Skin epidermis (tissue), 12 donors: ENCODE results near the gene RNF152.
A peak's percentile ranks its signal among the peaks of the same experiment; 100 is the strongest.
"Not testable (repeated sequence)": the region's sequence is repeated elsewhere in the genome, so short reads cannot be mapped to it uniquely, and the experiment has no call there.

ENCODE experiments used
- H3K27ac ChIP-seq, 21 experiments: fragments of 200-600 bp; sonication (generic) in 11 of 21; one replicate each; pipeline ENCODE4 v1.5.0; 2020; ENCODE audit warnings: mild to moderate bottlenecking in 3 of 21, inconsistent platforms in 2 of 21, moderate library complexity in 2 of 21
- H3K4me3 ChIP-seq, 7 experiments: fragments of 200-600 bp; sonication (generic) in 2 of 7; one replicate each; pipeline ENCODE4 v1.5.0; 2020; ENCODE audit warnings: inconsistent platforms in 2 of 7, mild to moderate bottlenecking in 2 of 7, moderate library complexity in 1 of 7

Gene RNF152

GRCh38 chr18:61827591-61827990 is 65.2 kb downstream of the RNF152 start:
- no peak overlapping the region for H3K4me3 ChIP-seq
- no peak overlapping the region for H3K27ac ChIP-seq

DNA sequence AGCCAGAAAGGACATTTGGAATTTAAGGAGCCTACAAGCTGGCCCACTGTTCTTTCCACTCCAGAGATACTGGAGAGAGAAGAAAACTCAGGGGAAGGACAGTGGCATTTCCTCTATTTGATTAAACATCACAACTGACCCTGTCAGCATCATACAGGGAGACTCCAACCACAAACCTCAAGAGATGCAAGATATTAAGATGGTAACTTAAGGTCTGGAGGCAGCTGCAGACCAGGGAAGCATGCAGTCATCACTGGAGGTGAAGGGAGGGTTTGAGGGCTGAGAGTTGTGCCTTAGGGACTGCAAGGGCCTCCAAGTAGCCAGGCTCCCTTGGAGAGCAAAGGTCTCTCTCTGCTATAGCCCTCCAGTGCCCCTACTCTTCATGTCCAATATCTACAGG is 67.4 kb downstream of the RNF152 start:
- H3K4me3 ChIP-seq: no peak overlapping the region
- H3K27ac ChIP-seq: no peak overlapping the region

DNA sequence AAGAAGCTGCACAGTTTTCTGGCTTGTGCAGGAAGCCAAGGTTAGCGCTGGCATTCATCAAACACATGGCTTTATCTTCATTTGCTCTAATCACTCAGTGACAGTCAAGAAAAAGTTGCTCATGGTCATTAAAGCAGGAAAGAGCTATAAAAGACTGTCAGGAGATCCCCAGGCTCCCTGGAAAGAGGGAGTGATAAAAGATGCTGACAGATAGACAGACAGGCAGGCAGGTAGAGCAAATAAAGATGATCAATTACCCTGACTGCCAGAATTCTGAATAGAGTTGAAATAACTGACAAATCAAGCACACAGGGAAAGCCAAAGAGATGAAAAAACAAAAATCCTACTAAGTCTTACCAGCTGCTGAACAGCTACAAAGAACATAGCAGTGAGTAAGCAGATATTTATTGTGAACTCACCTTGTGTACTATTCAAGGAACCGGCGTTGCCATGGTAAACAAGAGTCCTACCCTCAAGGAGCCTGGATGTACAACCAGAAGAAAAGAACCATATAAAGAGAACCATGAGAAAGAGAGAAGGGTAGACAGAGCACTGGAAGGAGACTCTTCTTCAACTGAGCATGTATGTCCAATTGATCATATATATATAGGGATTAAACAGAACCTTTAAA is 68.0 kb downstream of the RNF152 start:
- Histone ChIP-seq H3K27ac (no peak overlapping the region), H3K4me3 (no peak overlapping the region)

DNA sequence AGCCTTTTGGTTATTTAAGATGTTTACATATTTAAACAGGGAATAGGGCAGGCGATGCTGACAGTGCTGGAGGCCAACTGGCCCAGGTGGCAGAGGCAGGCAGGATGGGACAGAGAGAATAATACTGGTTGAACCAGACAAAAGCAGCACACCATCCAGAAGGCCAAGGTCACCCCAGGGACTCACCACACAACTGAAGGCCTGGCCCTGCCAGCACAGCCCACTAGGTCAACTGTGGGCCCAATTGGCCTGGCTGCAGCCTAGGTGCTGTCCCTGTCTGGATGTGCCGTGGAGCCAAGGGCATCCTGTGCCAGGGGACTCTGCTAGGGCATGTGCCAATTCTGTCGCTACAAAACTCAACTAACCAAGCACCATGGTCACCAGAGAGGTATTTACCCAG is 69.2 kb downstream of the RNF152 start:
- no peak overlapping the region for H3K4me3 ChIP-seq
- no peak overlapping the region for H3K27ac ChIP-seq

DNA sequence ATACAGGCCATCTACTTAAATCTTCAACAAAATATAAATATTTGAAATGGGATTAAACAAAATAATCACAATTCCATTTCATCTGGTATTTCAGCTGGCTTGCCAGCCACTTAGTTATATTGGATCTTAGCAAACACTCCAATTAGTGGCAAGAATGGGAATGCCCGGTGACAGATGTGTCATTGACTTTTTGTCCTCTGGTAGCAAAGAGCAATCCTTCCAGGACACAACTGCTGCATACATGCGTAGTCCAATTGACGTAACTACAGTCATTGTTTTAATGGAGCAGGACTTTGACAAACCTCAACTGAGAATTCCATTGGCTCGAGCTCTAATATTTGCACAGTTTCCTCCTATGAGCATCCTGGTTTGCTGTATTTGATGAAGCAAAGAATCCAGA is 69.9 kb downstream of the RNF152 start:
- Histone ChIP-seq H3K4me3 (no peak overlapping the region), H3K27ac (no peak overlapping the region)

DNA sequence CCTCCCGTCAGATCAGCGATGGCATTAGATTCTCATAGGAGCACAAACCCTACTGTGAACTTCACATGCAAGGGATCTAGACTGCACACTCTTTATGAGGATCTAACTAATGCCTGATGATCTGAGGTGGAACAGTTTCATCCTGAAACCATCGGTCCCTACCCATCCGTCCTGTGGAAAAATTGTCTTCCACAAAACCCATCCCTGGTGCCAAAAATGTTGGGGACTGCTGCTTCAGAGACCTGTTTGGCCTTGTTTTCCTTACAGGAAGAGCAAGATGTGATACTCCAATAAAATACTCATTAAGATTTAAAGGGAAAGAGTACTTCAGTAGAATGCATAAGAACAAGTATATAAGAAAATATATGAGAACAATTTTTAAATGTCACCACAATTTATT is 71.1 kb downstream of the RNF152 start:
- Histone ChIP-seq H3K4me3 (no peak overlapping the region), H3K27ac (no peak overlapping the region)

- no peak overlapping the region for H3K27ac ChIP-seq
- H3K4me3 ChIP-seq: no peak overlapping the region
Measured at GRCh38 chr18:61820882-61821281, 71.9 kb downstream of the RNF152 start.

DNA sequence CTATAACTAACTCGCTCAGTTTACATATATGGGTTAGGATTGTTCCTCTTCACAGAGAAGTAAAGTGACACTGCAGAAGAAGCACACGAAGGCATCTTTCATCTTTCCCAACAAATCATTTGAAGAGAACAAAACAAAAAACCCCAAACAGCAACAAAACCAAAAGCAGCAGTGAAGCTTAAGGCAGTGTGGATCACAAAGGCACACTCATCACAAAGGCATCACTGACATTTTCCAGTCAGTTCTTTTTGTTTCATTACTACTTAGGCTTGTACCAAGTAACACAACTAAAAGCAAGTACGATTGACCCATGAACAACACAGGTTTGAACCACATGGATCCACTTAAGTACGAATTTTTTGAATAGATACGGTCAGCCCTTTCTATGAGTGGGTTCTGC is 75.7 kb downstream of the RNF152 start:
- H3K27ac ChIP-seq: peak overlapping the region in 1 of 21 experiments; percentile 36

GRCh38 chr18:61815885-61816470 is 76.8 kb downstream of the RNF152 start:
- no peak overlapping the region for H3K4me3 ChIP-seq
- no peak overlapping the region for H3K27ac ChIP-seq

More for the DNA sequence above, 75.7 kb downstream of the RNF152 start:
- no peak overlapping the region for H3K4me3 ChIP-seq

DNA sequence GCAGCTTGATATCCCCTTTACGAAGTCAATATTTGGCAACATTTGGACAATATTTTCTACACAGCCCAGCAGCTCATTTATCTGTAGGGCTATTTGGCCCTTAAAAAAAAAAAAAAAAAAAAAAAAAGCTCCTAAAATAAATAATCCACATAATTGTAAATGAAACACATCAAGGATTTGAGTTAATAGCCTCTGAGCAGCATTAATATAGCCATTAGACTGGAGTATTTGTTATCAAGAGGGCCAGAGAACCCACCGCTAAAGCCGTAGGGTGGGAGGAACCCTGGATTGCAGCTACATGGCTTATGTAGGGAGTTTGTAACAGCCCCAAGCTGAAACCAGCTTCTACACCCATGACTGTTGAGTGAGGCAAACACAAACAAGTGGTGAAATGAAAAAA is 84.5 kb downstream of the RNF152 start:
- no peak overlapping the region for H3K27ac ChIP-seq

DNA sequence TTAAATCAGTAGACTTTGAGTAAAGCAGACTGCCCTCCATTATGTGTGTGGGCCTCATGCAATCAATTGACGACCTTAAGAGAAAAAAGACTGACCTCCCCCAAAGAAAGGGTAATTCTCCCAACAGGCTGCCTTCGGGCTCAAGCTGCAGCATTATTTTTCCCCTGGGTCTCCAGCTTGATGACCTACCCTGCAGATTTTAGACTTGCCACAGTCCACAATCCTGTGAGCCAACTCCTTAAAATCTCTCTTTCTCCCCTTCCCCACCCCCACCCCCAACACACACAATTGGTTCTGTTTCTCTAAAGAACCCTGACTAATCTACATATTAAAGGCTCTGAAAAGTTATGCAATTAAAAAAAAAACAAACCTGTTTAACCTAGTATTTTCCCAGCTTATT is 89.4 kb downstream of the RNF152 start:
- Histone ChIP-seq H3K27ac (no peak overlapping the region), H3K4me3 (no peak overlapping the region)

More for the DNA sequence above, 84.5 kb downstream of the RNF152 start:
- H3K4me3 ChIP-seq: no peak overlapping the region

GRCh38 chr18:61797696-61798590 is 94.9 kb downstream of the RNF152 start:
- H3K4me3 ChIP-seq: no peak overlapping the region
- no peak overlapping the region for H3K27ac ChIP-seq

GRCh38 chr18:61791031-61791430 is 101.8 kb downstream of the RNF152 start:
- no peak overlapping the region for H3K4me3 ChIP-seq
- no peak overlapping the region for H3K27ac ChIP-seq

GRCh38 chr18:61787011-61787670 is 105.7 kb downstream of the RNF152 start:
- not testable (repeated sequence) for H3K4me3 ChIP-seq, H3K27ac ChIP-seq

- H3K27ac ChIP-seq: no peak overlapping the region
- H3K4me3 ChIP-seq: no peak overlapping the region
Measured at GRCh38 chr18:61785588-61785987, 107.2 kb downstream of the RNF152 start.

GRCh38 chr18:61784834-61785233 is 108.0 kb downstream of the RNF152 start:
- H3K27ac ChIP-seq: no peak overlapping the region
- H3K4me3 ChIP-seq: no peak overlapping the region

DNA sequence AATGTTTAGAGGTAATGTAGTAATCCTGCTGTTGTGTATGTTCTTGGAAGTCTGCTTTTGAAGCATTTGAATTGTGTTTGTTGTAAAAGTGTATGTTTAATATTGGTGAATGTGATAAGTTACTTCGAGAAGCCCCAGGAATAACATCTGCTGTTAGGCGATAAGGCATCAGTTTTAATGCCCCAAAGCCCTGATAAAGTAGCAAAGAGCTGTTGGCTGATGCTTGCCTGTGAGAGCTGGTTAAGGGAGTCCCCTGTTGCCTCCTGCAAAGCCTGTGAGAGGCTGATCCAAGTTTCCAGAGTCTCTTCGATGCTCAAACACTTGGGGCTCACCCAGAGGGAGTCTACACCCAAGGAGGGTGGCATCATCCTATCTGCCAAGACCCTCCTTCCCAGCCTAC is 110.3 kb downstream of the RNF152 start:
- H3K4me3 ChIP-seq: no peak overlapping the region
- no peak overlapping the region for H3K27ac ChIP-seq

DNA sequence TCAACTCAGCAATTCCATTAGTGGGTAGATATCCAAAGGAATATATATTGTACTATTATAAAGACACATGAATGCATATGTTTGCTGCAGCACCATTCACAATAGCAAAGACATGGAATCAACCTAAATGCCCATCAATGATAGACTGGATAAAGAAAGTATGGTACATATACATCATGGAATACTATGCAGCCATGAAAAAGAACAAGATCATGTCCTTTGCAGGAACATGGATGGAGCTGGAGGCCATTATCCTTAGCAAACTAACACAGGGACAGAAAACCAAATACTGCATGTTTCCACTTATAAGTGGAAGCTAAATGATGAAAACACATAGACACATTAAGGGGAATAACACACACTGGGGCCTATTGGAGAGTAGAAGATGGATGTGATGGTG is 116.6 kb downstream of the RNF152 start:
- H3K4me3 ChIP-seq, H3K27ac ChIP-seq: not testable (repeated sequence)

DNA sequence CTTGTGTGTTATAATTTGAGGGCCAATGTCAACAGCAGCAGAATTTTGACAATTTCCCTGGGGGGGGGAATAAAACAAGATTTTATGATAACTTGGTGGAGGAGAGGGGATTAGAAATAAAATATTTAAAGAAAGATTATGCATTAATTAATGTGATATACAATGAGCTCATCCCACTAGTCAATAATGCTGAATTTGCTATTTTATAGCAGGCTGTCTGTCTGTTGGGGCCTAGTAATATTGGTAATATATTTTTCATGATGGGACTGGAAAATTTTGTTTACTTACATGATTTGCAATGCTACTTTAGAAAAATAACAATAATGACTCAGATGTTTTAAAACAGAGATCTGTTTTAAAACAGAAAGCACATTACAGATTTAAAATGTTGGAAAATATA is 118.0 kb downstream of the RNF152 start:
- H3K27ac ChIP-seq: no peak overlapping the region
- H3K4me3 ChIP-seq: no peak overlapping the region

GRCh38 chr18:61772293-61772848 is 120.4 kb downstream of the RNF152 start:
- Histone ChIP-seq H3K27ac (no peak overlapping the region), H3K4me3 (no peak overlapping the region)
